ENCODE measurements around the gene GALNT12. TPM values are rescaled to one million over a fixed set of nuclear protein-coding genes. Genes with fewer than 3 reads are reported as not detected.

GALNT12 gene
- polyA plus RNA-seq, 1 donor (not counting 4 experiments of a cell fraction or from before 2014, with no cell fraction given), result 1.8 TPM

GRCh38 chr9:98770717-98771116 is 36.8 kb upstream of the GALNT12 start:
- Histone ChIP-seq H3K79me2 (ENCODE audit: control insufficient read depth, insufficient read depth, low read length) (no peaks in the 10 kb centered on the region), H2AFZ (ENCODE audit: control insufficient read depth, low read length) (no peak overlapping the region), H3K4me3 (ENCODE audit: control insufficient read depth in 2 of 3, extremely low read depth in 1 of 3, insufficient read depth in 2 of 3, low read depth in 1 of 3, low read length in 3 of 3) (no peak overlapping the region), H3K9me1 (ENCODE audit: control insufficient read depth, extremely low read depth, insufficient read depth, low read length) (no peaks in the 10 kb centered on the region), H4K20me1 (ENCODE audit: control insufficient read depth, extremely low read depth, insufficient read depth, low read length) (no peaks in the 10 kb centered on the region), H3K9ac (ENCODE audit: control insufficient read depth, extremely low read depth, insufficient read depth, low read length) (no peak overlapping the region), H3K27me3 (ENCODE audit: control insufficient read depth, extremely low read depth, insufficient read depth, low read length) (no peaks in the 10 kb centered on the region), H3K4me2 (ENCODE audit: control insufficient read depth, extremely low read depth, insufficient read depth, low read depth, low read length) (no peak overlapping the region), H3K4me1 (ENCODE audit: control insufficient read depth, extremely low read depth, insufficient read depth, low read length) (no peaks in the 10 kb centered on the region), H3K9me3 (ENCODE audit: control insufficient read depth, low read depth, low read length) (no peaks in the 10 kb centered on the region), H3K27ac (ENCODE audit: control insufficient read depth, insufficient read depth, low read length) (no peak overlapping the region), H3K36me3 (ENCODE audit: control insufficient read depth in 2 of 2, extremely low read depth in 1 of 2, insufficient read depth in 2 of 2, low read length in 2 of 2) (peaks cover 16 to 22% of the 10 kb centered on the region in 2 experiments)
- dilution Hi-C loops (cut with MboI; ENCODE audit: extremely low pct_ligation_motif_present, low sequenced_read_pairs), result no loop called here
- FAIRE-seq (no peak), DNase-seq (ENCODE audit: low read depth, low spot score) (no peak)
- TF ChIP-seq, protein P1, sequence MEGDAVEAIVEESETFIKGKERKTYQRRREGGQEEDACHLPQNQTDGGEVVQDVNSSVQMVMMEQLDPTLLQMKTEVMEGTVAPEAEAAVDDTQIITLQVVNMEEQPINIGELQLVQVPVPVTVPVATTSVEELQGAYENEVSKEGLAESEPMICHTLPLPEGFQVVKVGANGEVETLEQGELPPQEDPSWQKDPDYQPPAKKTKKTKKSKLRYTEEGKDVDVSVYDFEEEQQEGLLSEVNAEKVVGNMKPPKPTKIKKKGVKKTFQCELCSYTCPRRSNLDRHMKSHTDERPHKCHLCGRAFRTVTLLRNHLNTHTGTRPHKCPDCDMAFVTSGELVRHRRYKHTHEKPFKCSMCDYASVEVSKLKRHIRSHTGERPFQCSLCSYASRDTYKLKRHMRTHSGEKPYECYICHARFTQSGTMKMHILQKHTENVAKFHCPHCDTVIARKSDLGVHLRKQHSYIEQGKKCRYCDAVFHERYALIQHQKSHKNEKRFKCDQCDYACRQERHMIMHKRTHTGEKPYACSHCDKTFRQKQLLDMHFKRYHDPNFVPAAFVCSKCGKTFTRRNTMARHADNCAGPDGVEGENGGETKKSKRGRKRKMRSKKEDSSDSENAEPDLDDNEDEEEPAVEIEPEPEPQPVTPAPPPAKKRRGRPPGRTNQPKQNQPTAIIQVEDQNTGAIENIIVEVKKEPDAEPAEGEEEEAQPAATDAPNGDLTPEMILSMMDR (optimal IDR thresholded peaks at IDR 0.05 in 1 of 3, IDR thresholded peaks at IDR 0.05 in 1 of 3, conservative IDR thresholded peaks at IDR 0.05 in 1 of 3; ENCODE audit: extremely low read depth in 1 of 3, insufficient read depth in 2 of 3, low read length in 3 of 3), result no peak
- TF ChIP-seq EZH2 (IDR thresholded peaks at IDR 0.05; ENCODE audit: low read length), result no peak

DNA sequence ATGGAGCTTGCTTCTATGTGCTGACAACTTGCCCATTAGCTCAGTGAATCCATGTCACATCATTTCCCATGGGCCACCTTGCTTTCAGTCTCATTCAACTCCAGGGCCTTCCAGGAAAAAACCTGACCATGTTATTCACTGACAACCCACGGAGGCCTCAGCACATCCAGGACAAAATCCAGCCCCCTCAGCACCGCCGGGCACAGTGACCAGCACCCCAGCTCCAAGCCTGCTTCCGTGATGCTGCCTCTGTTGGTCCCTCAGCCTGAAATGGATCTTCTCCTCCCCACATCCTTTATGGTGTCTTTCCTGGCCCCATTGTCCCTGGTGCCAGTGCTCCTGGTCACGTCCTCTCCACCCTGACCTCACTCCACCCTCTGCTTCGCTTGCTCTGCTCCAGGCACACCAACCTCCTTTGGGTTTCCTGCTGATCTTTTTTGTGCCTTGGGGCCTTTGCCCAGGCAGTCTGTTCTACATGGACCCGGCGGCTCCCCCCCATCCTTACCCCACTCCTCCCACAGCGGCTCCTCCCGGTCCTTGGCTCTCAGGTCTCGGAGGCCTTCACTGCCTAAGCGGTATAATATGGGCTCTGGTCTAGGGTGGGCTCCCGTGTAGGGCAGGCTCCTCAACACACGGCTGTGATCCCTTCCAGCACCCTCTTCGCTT is 36.1 kb upstream of the GALNT12 start:
- Histone ChIP-seq H3K36me3 (ENCODE audit: control insufficient read depth in 2 of 2, extremely low read depth in 1 of 2, insufficient read depth in 2 of 2, low read length in 2 of 2) (peaks cover 16 to 22% of the 10 kb centered on the region in 2 experiments), H2AFZ (ENCODE audit: control insufficient read depth, low read length) (no peak overlapping the region)
- no peak for FAIRE-seq

More for the DNA sequence above, 36.1 kb upstream of the GALNT12 start:
- no peaks in the 10 kb centered on the region for H3K79me2 ChIP-seq (ENCODE audit: control insufficient read depth, insufficient read depth, low read length)
- H3K27me3 ChIP-seq (ENCODE audit: control insufficient read depth, extremely low read depth, insufficient read depth, low read length), result no peaks in the 10 kb centered on the region
- no peak for TF ChIP-seq EZH2 (IDR thresholded peaks at IDR 0.05; ENCODE audit: low read length)
- TF ChIP-seq, protein P1 (optimal IDR thresholded peaks at IDR 0.05 in 1 of 3, IDR thresholded peaks at IDR 0.05 in 1 of 3, conservative IDR thresholded peaks at IDR 0.05 in 1 of 3; ENCODE audit: extremely low read depth in 1 of 3, insufficient read depth in 2 of 3, low read length in 3 of 3), result no peak
- H3K4me2 ChIP-seq (ENCODE audit: control insufficient read depth, extremely low read depth, insufficient read depth, low read depth, low read length), result no peak overlapping the region
- no peaks in the 10 kb centered on the region for H3K4me1 ChIP-seq (ENCODE audit: control insufficient read depth, extremely low read depth, insufficient read depth, low read length)
- dilution Hi-C loops (cut with MboI; ENCODE audit: extremely low pct_ligation_motif_present, low sequenced_read_pairs), result no loop called here
- DNase-seq (ENCODE audit: low read depth, low spot score), result no peak
- no peak overlapping the region for H3K9ac ChIP-seq (ENCODE audit: control insufficient read depth, extremely low read depth, insufficient read depth, low read length)
- H3K9me1 ChIP-seq (ENCODE audit: control insufficient read depth, extremely low read depth, insufficient read depth, low read length), result no peaks in the 10 kb centered on the region
- H3K9me3 ChIP-seq (ENCODE audit: control insufficient read depth, low read depth, low read length), result no peaks in the 10 kb centered on the region
- no peak overlapping the region for H3K27ac ChIP-seq (ENCODE audit: control insufficient read depth, insufficient read depth, low read length)
- H3K4me3 ChIP-seq (ENCODE audit: control insufficient read depth in 2 of 3, extremely low read depth in 1 of 3, insufficient read depth in 2 of 3, low read depth in 1 of 3, low read length in 3 of 3), result no peak overlapping the region
- no peaks in the 10 kb centered on the region for H4K20me1 ChIP-seq (ENCODE audit: control insufficient read depth, extremely low read depth, insufficient read depth, low read length)
